ENCODE results near the gene PEDS1.

PEDS1 gene

DNA sequence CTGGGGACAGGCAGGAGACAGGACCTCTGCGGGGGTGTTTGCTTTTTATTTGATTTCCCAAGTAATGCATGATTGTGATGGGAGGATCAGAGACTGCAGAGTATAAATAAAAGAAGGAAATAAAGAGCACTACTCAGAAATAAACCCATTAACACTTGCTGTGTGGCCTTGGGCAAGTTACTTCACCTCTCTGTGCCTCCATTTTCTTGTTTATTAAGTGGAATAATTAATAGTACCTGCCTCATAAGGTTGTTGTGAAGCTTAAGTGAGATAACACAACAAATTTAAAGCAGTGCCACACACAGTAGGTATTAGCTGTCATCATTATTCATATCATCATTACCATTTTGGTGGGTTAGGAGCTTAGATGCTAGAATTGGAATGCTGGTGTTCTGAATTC lies 45.2 kb upstream of the PEDS1 start:
- no peaks in the 10 kb centered on the region for H3K27me3 ChIP-seq (ENCODE audit: insufficient read depth, poor library complexity, severe bottlenecking)

GRCh38 chr20:50198180-50198666 lies 44.7 kb upstream of the PEDS1 start:
- Histone ChIP-seq H3K4me3 (replicated peaks; ENCODE audit: insufficient read depth, low read length) (no peak overlapping the region), H3K27me3 (ENCODE audit: insufficient read depth, poor library complexity, severe bottlenecking) (no peaks in the 10 kb centered on the region), H3K27ac (replicated peaks) (no peak overlapping the region)
- DNase-seq (ENCODE audit: low read depth in 1 of 2, low spot score in 1 of 2): no peak
- no peak for TF ChIP-seq SPI1 (IDR thresholded peaks at IDR 0.05; ENCODE audit: borderline replicate concordance, low read depth)
- no peak for TF ChIP-seq POLR2AphosphoS5 (IDR thresholded peaks at IDR 0.05; ENCODE audit: low read depth)
- TF ChIP-seq GABPA (IDR thresholded peaks at IDR 0.05; ENCODE audit: low read depth): no peak
- TF ChIP-seq, protein P1, sequence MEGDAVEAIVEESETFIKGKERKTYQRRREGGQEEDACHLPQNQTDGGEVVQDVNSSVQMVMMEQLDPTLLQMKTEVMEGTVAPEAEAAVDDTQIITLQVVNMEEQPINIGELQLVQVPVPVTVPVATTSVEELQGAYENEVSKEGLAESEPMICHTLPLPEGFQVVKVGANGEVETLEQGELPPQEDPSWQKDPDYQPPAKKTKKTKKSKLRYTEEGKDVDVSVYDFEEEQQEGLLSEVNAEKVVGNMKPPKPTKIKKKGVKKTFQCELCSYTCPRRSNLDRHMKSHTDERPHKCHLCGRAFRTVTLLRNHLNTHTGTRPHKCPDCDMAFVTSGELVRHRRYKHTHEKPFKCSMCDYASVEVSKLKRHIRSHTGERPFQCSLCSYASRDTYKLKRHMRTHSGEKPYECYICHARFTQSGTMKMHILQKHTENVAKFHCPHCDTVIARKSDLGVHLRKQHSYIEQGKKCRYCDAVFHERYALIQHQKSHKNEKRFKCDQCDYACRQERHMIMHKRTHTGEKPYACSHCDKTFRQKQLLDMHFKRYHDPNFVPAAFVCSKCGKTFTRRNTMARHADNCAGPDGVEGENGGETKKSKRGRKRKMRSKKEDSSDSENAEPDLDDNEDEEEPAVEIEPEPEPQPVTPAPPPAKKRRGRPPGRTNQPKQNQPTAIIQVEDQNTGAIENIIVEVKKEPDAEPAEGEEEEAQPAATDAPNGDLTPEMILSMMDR (IDR thresholded peaks at IDR 0.05; ENCODE audit: insufficient read depth, low read length): no peak
- no peak for TF ChIP-seq REST (IDR thresholded peaks at IDR 0.05; ENCODE audit: insufficient replicate concordance, low read depth)

More for the DNA sequence above, 45.2 kb upstream of the PEDS1 start:
- no peak overlapping the region for H3K27ac ChIP-seq (replicated peaks)
- no peak overlapping the region for H3K4me3 ChIP-seq (replicated peaks; ENCODE audit: insufficient read depth, low read length)
- TF ChIP-seq GABPA (IDR thresholded peaks at IDR 0.05; ENCODE audit: low read depth): no peak
- no peak for TF ChIP-seq SPI1 (IDR thresholded peaks at IDR 0.05; ENCODE audit: borderline replicate concordance, low read depth)
- no peak for TF ChIP-seq POLR2AphosphoS5 (IDR thresholded peaks at IDR 0.05; ENCODE audit: low read depth)
- TF ChIP-seq, protein P1 (IDR thresholded peaks at IDR 0.05; ENCODE audit: insufficient read depth, low read length): no peak
- no peak for DNase-seq (ENCODE audit: low read depth in 1 of 2, low spot score in 1 of 2)

- Histone ChIP-seq H3K4me3 (replicated peaks; ENCODE audit: insufficient read depth, low read length) (no peak overlapping the region), H3K27me3 (ENCODE audit: insufficient read depth, poor library complexity, severe bottlenecking) (no peaks in the 10 kb centered on the region), H3K27ac (replicated peaks) (no peak overlapping the region)
- DNase-seq (ENCODE audit: low read depth in 1 of 2, low spot score in 1 of 2): peak in 1 of 2 experiments; percentile 77
- TF ChIP-seq, protein P1 (IDR thresholded peaks at IDR 0.05; ENCODE audit: insufficient read depth, low read length): no peak
- TF ChIP-seq POLR2AphosphoS5 (IDR thresholded peaks at IDR 0.05; ENCODE audit: low read depth) (no peak), REST (IDR thresholded peaks at IDR 0.05; ENCODE audit: insufficient replicate concordance, low read depth) (no peak), GABPA (IDR thresholded peaks at IDR 0.05; ENCODE audit: low read depth) (no peak), SPI1 (IDR thresholded peaks at IDR 0.05; ENCODE audit: borderline replicate concordance, low read depth) (no peak)
Measured at GRCh38 chr20:50197463-50198179, 44.1 kb upstream of the PEDS1 start.

Measured in HL-60 (cell line).